Stomach (tissue), 9 donors: ENCODE data around the gene CDC45. TPM values are rescaled to one million over a fixed set of nuclear protein-coding genes. Genes with fewer than 3 reads are reported as not detected.

Experiments used
- DNase-seq, 2 donors: peaks; one replicate each; pipeline versions ENCODE4 v3.0.0 to v3.0.0-alpha.2; 2013 to 2019
- H3K27ac ChIP-seq, 5 donors: fragments of 200-600 bp in 4 of 5; sonication (generic) in 4 of 5; one replicate each; pipeline ENCODE4 v1.5.1; 2013 to 2019; ENCODE audit warnings: mild to moderate bottlenecking in 1 of 5, moderate library complexity in 1 of 5
- H3K27me3 ChIP-seq, 3 donors: fragments of 200-600 bp; sonication (generic); one replicate each; pipeline ENCODE4 v1.5.1; 2017 to 2019; ENCODE audit warnings: mixed run types in 1 of 3
- H3K36me3 ChIP-seq, 4 donors: fragments of 200-600 bp; sonication (generic); 1 replicate in 3 of 4; 2 replicates in 1 of 4; pipeline ENCODE4 v1.5.1; 2016 to 2019
- H3K4me1 ChIP-seq, 4 donors: fragments of 200-600 bp; sonication (generic); one replicate each; pipeline ENCODE4 v1.5.1; 2016 to 2019
- H3K4me3 ChIP-seq, 4 donors: fragments of 200-600 bp; sonication (generic) in 3 of 4; one replicate each; pipeline ENCODE4 v1.5.1; 2016 to 2019; ENCODE audit warnings: mild to moderate bottlenecking in 1 of 4
- H3K9me3 ChIP-seq, 4 donors: fragments of 200-600 bp; sonication (generic); one replicate each; pipeline ENCODE4 v1.5.1; 2016 to 2019
- EP300 ChIP-seq: sonication (generic); formaldehyde crosslinking; IDR thresholded peaks from one replicate; pipeline ENCODE4 v1.6.1; 2017; ENCODE audit warnings: antibody characterized with exemption
- POLR2A ChIP-seq, 4 donors: fragments of 450-650 bp; IDR thresholded peaks; one replicate each; pipeline ENCODE4 v1.6.1; 2016; ENCODE audit warnings: antibody characterized with exemption in 4 of 4, control low read depth in 2 of 4, mild to moderate bottlenecking in 1 of 4, moderate library complexity in 1 of 4
- POLR2AphosphoS5 ChIP-seq, 3 donors: sonication (generic); formaldehyde crosslinking; IDR thresholded peaks; one replicate each; pipeline ENCODE4 v1.6.1; 2016; ENCODE audit warnings: antibody characterized with exemption in 3 of 3
- WGBS, 5 donors: extraction: QIAGEN DNeasy Blood & Tissue Kit in 3 of 5; methylation state at CpG; one replicate each; pipeline versions ENCODE4 v1.1.5 to v1.1.7; 2013 to 2018; 5-methylcytosine and 5-hydroxymethylcytosine counted together
- intact Hi-C: fragments of 100-400 bp; cut with DNase I; formaldehyde crosslinking; loops from one replicate; pipeline ENCODE4 v1.15.1; 2023; ENCODE audit warnings: low total_unique reads
- polyA plus RNA-seq, 3 donors: library from polyadenylated mRNA; stranded (reverse); fragments of 200-250 nt; gene quantifications; one replicate each; pipeline ENCODE4 v1.2.3, GENCODE V29; 2013
- total RNA-seq, 5 donors: library from RNA; depleted of rRNA; stranded (reverse); fragments of >200 nt; gene quantifications; one replicate each; pipeline versions ENCODE4 v1.1.0 to v1.2.3, GENCODE V29; 2014 to 2016
- TF ChIP-seq, protein P1 (sequence below), 7 experiments: fragments of 450-650 bp in 4 of 7; fragments of 200-600 bp in 3 of 7; sonication (generic) in 3 of 7; IDR thresholded peaks; one replicate each; pipeline ENCODE4 v1.5.1; 2016 to 2019; ENCODE audit warnings: antibody characterized with exemption in 7 of 7, control low read depth in 2 of 7, mild to moderate bottlenecking in 1 of 7
- donor health status: healthy with polysubstance abuse.
- donor health status: Bipolar disorder and iron deficiency.
- donor health status: healthy.

Gene CDC45
- total and polyA plus RNA-seq, 8 donors = 1.2 to 44.2 (median 5.4) TPM; not detected in 1

DNA sequence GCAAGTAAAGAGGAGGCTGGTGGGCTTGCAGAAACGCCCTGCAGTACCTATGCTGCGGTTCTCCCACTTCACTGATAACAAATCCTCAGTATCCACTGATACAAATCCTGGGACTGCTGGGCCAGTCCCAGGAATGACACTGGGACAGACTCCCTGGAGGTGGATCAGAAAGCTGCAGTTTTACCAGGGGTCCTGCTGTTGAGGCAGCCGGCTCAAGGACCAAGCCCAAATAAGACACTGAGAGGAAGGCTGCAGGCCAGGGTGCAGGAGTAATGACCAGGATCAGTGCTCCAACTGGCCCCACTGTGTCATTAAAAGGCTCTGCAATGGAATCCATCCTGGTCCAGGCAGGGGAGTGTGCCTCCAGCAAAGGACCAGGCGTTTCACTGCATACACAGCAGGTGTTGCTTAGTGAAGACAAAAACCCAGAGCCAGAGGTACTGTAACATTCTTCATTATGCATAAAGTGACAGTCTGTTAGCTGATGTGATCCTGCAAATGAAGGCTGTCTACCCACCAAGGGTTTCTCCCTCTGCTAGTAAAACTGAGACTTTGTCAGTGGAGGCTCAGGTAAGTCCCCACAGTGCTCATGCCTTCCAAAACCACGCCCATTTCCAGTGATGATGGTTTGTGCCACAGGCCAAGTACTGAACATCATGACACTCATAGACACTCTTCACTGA, 30.8 kb upstream of the CDC45 start:
- no peaks in the 10 kb centered on the region for H3K9me3 ChIP-seq
- TF ChIP-seq, protein P1, sequence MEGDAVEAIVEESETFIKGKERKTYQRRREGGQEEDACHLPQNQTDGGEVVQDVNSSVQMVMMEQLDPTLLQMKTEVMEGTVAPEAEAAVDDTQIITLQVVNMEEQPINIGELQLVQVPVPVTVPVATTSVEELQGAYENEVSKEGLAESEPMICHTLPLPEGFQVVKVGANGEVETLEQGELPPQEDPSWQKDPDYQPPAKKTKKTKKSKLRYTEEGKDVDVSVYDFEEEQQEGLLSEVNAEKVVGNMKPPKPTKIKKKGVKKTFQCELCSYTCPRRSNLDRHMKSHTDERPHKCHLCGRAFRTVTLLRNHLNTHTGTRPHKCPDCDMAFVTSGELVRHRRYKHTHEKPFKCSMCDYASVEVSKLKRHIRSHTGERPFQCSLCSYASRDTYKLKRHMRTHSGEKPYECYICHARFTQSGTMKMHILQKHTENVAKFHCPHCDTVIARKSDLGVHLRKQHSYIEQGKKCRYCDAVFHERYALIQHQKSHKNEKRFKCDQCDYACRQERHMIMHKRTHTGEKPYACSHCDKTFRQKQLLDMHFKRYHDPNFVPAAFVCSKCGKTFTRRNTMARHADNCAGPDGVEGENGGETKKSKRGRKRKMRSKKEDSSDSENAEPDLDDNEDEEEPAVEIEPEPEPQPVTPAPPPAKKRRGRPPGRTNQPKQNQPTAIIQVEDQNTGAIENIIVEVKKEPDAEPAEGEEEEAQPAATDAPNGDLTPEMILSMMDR (IDR thresholded peaks at IDR 0.05) = no peak
- TF ChIP-seq POLR2A (IDR thresholded peaks at IDR 0.05) = no peak
- TF ChIP-seq EP300 = no peak
- no peak for TF ChIP-seq POLR2AphosphoS5 (IDR thresholded peaks at IDR 0.05)
- peak overlapping the region in 2 of 4 donors; percentile 69 to 80 for H3K4me3 ChIP-seq
- H3K27ac ChIP-seq = peak overlapping the region in 2 of 5 donors; percentile 92 to 96
- intact Hi-C loops = no loop called here
- WGBS, 5 donors = 60 to 71% (median 61%) methylated on average over 5 of the region's 5 CpGs
- DNase-seq = no peak
- H3K4me1 ChIP-seq = peaks cover 21 to 46% (median 35%) of the 10 kb centered on the region in 4 donors
- peaks cover 29 to 57% (median 47%) of the 10 kb centered on the region in 4 donors for H3K36me3 ChIP-seq
- H3K27me3 ChIP-seq = no peaks in the 10 kb centered on the region

- Histone ChIP-seq H3K9me3 (no peaks in the 10 kb centered on the region), H3K27me3 (no peaks in the 10 kb centered on the region), H3K4me3 (no peak overlapping the region), H3K27ac (no peak overlapping the region), H3K4me1 (peaks cover 21 to 41% (median 32%) of the 10 kb centered on the region in 4 donors), H3K36me3 (peaks cover 29 to 57% (median 47%) of the 10 kb centered on the region in 4 donors)
- no peak for DNase-seq
- WGBS, 5 donors = 86 to 95% (median 89%) methylated on average over 2 of the region's 2 CpGs
- intact Hi-C loops = no loop called here
- TF ChIP-seq, protein P1 (IDR thresholded peaks at IDR 0.05) = no peak
- TF ChIP-seq POLR2AphosphoS5 (IDR thresholded peaks at IDR 0.05) = no peak
- no peak for TF ChIP-seq POLR2A (IDR thresholded peaks at IDR 0.05)
- no peak for TF ChIP-seq EP300
Measured at GRCh38 chr22:19449422-19449767, 30.3 kb upstream of the CDC45 start.

DNA sequence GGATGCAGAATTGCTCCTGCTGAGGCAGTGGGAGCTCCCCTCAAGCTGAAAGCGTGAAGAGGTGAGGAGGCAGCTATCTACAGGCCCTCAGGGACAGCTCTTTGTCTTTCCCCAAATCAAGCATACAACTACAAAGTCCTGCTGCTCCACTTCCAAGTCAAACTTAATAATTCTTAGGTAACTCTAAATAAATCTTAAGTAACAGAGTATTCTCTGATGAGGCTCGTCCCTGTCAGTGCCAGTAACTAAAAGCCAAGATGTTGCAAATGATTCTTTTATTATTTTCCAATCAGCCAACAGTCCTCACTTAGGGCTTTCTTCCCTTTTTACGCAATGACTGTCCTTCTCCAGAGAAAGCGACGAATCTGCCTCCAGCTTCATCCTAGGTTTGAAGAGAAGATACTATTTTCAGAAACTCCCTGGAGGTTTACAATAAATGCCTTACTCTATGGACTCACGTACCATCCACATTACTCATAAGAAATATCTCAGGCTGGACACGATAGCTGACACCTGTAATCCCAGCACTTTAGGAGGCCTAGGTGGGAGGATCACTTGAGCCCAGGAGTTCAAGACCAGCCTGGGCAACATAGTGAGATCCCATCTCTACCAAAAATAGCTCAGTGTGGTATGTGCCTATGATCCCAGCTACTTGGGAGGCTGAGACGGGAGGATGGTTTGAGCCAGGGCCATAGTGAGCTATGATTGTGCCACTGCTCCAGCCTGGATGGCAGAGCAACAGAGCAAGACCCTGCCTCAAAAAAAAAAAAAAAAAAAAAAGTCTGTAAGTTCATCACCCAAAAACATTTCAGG, 29.2 kb upstream of the CDC45 start:
- TF ChIP-seq POLR2A (IDR thresholded peaks at IDR 0.05) (no peak), EP300 (no peak), POLR2AphosphoS5 (IDR thresholded peaks at IDR 0.05) (no peak)
- TF ChIP-seq, protein P1 (IDR thresholded peaks at IDR 0.05) = no peak

GRCh38 chr22:19451570-19451969, 28.1 kb upstream of the CDC45 start:
- intact Hi-C loops = loop anchor here (10.0 kb wide), 1 partner anchor 267 kb away; no protein-coding TSS in a partner anchor
- TF ChIP-seq EP300 (no peak), POLR2AphosphoS5 (IDR thresholded peaks at IDR 0.05) (no peak), POLR2A (IDR thresholded peaks at IDR 0.05) (no peak)
- TF ChIP-seq, protein P1 (IDR thresholded peaks at IDR 0.05) = no peak
- no peaks in the 10 kb centered on the region for H3K27me3 ChIP-seq
- H3K36me3 ChIP-seq = peaks cover 50 to 74% (median 65%) of the 10 kb centered on the region in 4 donors
- H3K27ac ChIP-seq = no peak overlapping the region
- no peaks in the 10 kb centered on the region for H3K9me3 ChIP-seq
- DNase-seq = no peak
- 94 to 98% (median 97%) methylated on average over 4 of the region's 4 CpGs for WGBS, 5 donors
- H3K4me1 ChIP-seq = peaks cover 2 to 19% (median 16%) of the 10 kb centered on the region in 4 donors
- no peak overlapping the region for H3K4me3 ChIP-seq

More for the DNA sequence above, 29.2 kb upstream of the CDC45 start:
- H3K4me1 ChIP-seq = peaks cover 12 to 29% (median 26%) of the 10 kb centered on the region in 4 donors
- intact Hi-C loops = loop anchor here (10.0 kb wide), 1 partner anchor 266 kb away; no protein-coding TSS in a partner anchor
- no peak overlapping the region for H3K27ac ChIP-seq
- no peaks in the 10 kb centered on the region for H3K27me3 ChIP-seq
- peaks cover 40 to 64% (median 55%) of the 10 kb centered on the region in 4 donors for H3K36me3 ChIP-seq
- H3K9me3 ChIP-seq = no peaks in the 10 kb centered on the region
- H3K4me3 ChIP-seq = no peak overlapping the region
- 84 to 95% (median 90%) methylated on average over 8 of the region's 8 CpGs for WGBS, 5 donors
- no peak for DNase-seq
